HL-60/S4 (cell line): ENCODE data around the gene SEMA4B.
"Not testable (repeated sequence)": the region's sequence is repeated elsewhere in the genome, so short reads cannot be mapped to it uniquely, and the experiment has no call there.

Experiments
- in situ Hi-C: fragments of 300-500 bp; cut with MboI; formaldehyde crosslinking; loops from 2 replicates; pipeline ENCODE4 v1.14.3; 2022; ENCODE audit warnings: low sequenced_read_pairs

Gene SEMA4B

DNA sequence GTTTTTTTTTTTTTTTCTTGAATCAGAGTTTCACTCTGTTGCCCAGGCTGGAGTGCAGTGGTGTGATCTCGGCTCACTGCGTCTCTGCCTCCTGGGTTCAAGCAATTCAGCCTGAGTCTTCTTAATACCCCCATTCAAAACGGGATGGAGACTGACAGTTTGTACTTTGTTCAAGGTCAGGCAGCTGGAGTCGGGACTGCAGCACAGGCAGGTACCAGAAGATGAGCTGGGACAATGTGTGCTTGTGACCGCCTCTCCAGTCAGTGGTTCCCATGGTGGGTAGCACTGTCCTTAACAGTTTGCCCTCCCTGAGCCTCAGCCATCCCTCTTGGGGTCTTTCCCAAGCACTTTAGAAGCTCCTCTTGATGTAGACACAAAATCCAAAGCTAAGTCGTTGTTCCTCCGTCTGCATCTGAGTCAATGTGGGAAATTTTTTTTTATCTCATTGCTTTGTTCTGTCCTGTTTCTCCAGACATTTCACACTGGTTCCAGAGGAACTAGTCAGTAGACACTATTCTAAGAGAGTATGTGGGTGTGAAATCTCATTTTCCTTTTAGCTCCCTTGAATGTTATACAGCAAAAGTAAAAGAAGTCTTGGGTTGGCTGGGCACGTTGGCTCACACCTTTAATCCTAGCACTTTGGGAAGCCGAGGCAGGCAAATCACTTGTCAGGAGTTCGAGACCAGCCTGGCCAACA, 43.0 kb downstream of the SEMA4B start:
- in situ Hi-C loops: no loop called here

- in situ Hi-C loops: no loop called here
These were observed 47.7 kb downstream of the SEMA4B start for GRCh38 chr15:90248789-90249202.

DNA sequence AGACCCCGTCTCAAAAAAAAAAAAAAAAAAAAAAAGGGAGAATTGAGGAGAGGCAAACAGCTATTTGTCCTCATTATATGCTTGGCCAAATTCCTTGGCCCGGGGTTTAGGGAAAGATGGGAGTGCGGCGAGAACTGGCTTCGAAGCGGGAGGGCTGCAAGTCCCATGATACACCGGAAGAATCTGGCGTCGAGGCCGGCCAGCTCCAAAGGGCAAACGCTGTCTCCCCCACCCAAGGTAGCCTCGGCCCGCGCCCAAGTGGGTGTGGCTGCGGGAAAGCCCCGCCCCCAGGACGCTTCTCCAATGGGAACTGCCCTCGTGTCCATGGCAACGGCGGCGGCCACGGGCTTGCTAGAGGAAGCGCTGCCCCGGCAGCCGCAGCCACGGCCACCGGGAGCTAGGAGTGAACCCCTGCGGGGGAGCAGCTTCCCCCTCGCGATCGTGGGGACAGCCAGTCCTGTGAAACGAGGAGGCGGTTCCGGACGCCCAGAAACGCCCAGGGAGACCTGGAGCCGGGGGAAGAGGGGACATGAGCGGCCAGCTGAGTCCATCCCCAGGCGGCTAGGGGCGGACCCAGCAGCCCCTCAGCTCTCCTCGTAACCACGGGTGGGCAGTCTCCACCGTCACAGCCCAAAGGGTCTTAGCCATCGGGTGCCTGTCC, 48.2 kb downstream of the SEMA4B start, which contains the start of gene TTLL13:
TSS of gene TTLL13 (plus strand) at position 354 of the 661 bp plus-strand sequence. CDS start 1,075 bp downstream, outside the sequence.
- in situ Hi-C loops: no loop called here

DNA sequence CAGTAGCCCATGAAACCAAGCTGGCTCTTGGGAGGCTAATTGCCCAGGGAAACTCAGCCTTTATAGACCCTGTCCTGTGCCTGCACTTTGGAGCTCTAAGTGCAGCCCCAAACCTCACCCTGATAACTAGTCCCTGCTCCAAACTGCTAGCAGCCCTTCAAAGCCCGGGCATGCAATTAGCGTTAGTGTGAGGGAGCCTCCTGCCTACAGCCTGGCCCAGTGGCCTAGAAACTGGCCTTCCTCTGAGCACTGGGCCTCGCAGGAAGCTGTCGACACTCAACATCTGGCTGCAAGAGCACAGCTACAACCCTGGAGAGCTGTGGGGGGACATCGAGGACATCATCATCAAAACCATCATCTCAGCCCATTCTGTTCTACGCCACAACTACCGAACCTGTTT, 56.6 kb downstream of the SEMA4B start:
- in situ Hi-C loops: no loop called here

GRCh38 chr15:90259524-90259923, 58.4 kb downstream of the SEMA4B start:
- in situ Hi-C loops: no loop called here

DNA sequence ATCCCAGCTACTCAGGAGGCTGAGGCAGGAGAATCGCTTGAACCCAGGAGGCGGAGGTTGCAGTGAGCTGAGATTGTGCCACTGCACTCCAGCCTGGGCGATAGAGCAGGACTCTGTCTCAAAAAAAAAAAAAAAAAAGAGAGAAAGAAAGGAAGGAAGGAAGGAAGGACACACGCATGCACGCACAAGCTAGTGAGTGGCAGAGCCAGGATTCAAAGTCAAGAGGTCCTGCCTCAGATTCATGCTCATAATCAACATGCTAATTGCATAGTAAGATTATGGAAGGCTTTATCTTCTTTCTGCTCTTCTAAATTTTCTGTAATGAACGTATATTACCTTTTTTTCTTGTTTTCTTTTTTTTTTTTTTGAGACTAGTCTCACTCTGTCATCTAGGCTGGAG, 59.6 kb downstream of the SEMA4B start:
- in situ Hi-C loops: not testable (repeated sequence)

- in situ Hi-C loops: no loop called here
These were observed 60.7 kb downstream of the SEMA4B start for GRCh38 chr15:90261811-90262210.

DNA sequence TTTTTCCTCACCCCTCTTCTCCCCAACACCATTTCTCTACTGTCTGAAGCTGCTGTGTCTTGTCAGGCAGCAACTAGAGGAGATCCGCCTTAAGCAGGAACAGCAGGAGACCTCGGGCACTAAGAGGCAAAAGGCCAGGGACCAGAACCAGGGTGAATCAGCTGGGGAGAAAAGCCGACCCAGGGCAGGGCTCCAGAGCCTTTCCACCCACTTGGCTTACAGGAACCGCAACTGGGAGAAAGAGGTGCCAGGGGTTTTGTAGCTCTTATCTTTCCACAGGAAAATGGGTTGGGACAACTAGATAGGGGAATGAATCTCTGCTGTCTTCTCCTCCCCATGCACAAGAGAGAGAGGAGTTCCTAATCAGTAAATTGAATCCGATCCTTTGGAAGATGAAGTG, 61.3 kb downstream of the SEMA4B start:
- in situ Hi-C loops: no loop called here

DNA sequence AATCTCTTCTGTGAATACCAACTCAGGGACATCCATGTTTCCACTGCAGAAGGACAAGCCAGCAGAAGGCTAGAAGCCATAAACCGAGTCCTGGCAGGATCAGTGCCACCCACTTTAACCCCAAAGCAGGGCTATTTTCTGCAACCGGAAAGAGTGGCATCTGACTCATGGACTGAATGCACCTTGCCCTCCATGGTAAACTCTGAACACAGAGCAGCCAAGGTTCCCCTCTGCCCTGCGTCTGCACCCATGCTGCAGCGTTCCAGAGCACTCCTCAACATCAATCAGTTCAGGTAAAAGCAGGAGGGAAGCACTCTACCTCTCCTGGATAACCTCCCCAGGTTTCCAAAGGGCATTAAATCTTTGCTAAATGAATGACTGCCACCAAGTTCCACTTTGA, 63.5 kb downstream of the SEMA4B start:
- in situ Hi-C loops: no loop called here

GRCh38 chr15:90265271-90266060, 64.3 kb downstream of the SEMA4B start, which contains the start of gene NGRN:
TSS of gene NGRN (plus strand) at chr15:90265672. CDS start at chr15:90265713, 41 bp downstream.
- in situ Hi-C loops: no loop called here

DNA sequence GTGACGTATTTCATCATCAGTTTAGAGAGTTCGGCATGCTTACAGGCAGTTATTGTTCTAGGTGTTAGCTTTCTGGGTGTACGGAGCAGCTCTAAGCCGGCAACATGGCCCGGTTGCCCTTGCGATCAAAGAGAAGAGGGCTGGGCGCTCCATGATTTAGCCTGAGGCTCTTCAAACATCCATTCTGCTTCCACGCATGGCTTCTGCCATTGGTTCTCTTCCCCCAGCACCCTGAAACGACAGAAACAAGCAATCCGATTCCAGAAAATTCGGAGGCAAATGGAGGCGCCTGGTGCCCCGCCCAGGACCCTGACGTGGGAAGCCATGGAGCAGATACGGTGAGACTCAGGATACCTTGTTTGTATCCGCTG, 64.9 kb downstream of the SEMA4B start:
- in situ Hi-C loops: no loop called here

- in situ Hi-C loops: no loop called here
These were observed 65.4 kb downstream of the SEMA4B start for GRCh38 chr15:90266485-90266884.

DNA sequence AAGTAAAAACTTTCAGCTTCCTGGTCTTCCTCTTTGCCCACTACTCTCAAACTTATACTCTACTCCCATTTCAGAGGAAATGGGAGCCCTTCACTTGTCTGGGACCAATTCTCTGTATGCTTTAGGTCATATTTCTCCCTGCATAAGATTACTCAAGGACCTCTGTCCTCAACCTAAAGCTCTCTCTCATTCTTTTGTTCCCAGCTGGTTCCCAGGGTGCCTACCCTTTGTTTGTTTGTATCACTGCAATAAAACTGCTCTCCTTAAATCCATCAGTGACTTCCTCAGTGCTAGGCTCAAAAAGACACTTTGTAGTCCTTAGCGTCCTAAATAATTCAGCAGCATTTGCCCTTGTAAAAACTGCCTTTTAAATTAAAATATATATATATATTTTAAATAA, 67.3 kb downstream of the SEMA4B start:
- in situ Hi-C loops: no loop called here

DNA sequence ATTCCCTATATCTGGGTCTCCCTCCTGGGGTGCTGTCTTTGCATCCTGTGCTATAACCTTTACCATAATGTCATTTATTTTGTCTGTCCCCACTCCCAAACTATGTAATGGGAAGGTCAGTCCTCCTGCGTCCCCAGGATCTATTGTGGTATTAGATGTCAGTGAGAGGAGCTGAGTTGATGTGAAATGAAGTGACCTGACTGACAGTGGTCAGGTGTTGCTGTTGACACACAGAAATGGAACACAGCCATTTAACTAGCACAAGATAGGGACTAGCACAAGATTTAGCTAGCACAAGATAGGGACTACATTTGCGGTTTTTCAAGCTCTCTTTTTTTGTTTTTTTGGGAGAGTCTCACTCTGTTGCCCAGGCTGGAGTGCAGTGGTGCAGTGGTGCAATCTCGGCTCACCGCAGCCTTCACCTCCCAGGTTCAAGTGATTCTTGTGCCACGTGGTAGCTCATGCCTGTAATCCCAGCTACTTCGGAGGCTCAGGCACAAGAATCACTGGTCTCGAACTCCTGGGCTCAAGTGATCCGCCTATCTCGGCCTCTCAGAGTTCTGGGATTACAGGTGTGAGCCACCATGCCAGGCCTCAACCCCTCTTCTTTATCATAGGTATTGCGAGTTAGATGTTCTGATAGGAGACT, 69.5 kb downstream of the SEMA4B start:
- in situ Hi-C loops: no loop called here

GRCh38 chr15:90271459-90272166, 70.5 kb downstream of the SEMA4B start:
- in situ Hi-C loops: no loop called here

GRCh38 chr15:90278467-90278866, 77.3 kb downstream of the SEMA4B start:
- in situ Hi-C loops: not testable (repeated sequence)
